Measurements from ENCODE around the gene CSF3R. TPM values are rescaled to one million over a fixed set of nuclear protein-coding genes. Genes with fewer than 3 reads are reported as not detected.

The CSF3R gene
- not detected for total RNA-seq

DNA sequence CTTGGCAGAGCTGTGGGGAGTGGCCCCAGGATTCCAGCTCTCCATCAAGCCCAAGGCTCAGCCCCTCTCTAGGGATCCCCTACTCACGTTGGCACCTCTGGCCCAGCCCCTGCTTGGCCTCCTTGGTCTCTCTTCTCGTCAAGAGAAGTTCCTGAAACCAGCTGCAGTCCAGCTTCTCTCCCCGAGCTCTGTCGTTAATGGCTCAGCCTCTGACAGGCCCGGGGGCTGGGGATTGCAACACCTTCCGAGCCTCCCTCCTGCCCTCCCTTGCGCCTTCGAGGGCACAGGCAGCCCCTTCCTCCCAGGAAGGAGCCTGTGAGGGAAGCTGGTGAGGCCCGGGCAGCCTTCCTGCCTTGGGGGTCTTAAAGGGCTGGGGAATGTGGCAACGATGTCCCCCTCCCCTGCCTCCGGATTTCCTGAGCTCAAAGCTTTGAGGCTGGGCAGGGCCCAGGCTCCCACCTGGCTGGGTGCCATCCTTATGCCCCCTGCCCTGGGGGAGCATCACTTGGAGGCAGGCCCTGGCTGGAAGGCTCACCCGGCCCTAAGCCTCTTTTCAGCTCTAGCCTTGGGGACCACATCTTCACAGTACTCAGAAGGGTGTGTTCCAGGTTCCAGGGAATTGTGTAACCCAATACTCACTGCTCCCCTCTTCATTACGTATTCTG is at the start of gene CSF3R:
Gene CSF3R (minus strand): TSS at position 190 of the 665 bp plus-strand sequence. CDS start 3,417 bp downstream, outside the sequence.
- intact Hi-C loops (cut with micrococcal nuclease): no loop called here
- no peak for ATAC-seq
- peaks cover 9% of the 10 kb centered on the region for H3K4me1 Mint-ChIP-seq (ENCODE audit: low read depth)
- TF ChIP-seq, protein P1, sequence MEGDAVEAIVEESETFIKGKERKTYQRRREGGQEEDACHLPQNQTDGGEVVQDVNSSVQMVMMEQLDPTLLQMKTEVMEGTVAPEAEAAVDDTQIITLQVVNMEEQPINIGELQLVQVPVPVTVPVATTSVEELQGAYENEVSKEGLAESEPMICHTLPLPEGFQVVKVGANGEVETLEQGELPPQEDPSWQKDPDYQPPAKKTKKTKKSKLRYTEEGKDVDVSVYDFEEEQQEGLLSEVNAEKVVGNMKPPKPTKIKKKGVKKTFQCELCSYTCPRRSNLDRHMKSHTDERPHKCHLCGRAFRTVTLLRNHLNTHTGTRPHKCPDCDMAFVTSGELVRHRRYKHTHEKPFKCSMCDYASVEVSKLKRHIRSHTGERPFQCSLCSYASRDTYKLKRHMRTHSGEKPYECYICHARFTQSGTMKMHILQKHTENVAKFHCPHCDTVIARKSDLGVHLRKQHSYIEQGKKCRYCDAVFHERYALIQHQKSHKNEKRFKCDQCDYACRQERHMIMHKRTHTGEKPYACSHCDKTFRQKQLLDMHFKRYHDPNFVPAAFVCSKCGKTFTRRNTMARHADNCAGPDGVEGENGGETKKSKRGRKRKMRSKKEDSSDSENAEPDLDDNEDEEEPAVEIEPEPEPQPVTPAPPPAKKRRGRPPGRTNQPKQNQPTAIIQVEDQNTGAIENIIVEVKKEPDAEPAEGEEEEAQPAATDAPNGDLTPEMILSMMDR (IDR thresholded peaks at IDR 0.05): no peak
- no peak within 1 kb of the TSS for H3K4me3 Mint-ChIP-seq
- no peak within 1 kb of the TSS for H3K27ac Mint-ChIP-seq
- H3K9me3 Mint-ChIP-seq: no peaks in the 10 kb centered on the region
- POLR2A ChIA-PET: no interaction called here
- CTCF ChIA-PET: interaction anchor here (1.7 kb wide), 1 partner anchor 34 kb away, joined by 4 read pairs; no protein-coding TSS in a partner anchor
- H3K27me3 Mint-ChIP-seq: peaks cover 2% of the 10 kb centered on the region
- no peaks in the 10 kb centered on the region for H3K36me3 Mint-ChIP-seq (ENCODE audit: low read depth)
- no peak for DNase-seq

DNA sequence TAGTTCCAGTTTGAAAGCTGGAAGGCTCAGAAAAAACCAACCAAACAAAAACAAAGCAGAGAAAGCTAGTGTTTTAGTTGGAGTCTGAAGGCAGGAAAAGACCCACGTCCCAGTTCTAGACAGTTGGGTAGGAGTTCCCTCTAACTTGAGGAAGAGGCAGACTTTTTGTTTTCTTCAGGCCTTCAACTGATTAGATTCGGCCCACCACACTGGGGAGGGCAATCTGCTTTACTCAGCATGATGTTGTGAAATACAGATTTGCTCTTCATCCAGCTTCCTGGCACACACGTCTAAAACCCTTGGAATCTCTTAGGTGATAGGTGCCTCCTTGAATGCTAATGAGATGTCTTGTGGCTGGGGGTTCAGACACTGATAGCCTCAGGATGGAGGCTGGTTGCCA is 49.1 kb upstream of the CSF3R start:
- ChIA-PET POLR2A (interaction anchor here (1.0 kb wide), 1 partner anchor 9 kb away, joined by 3 read pairs; no protein-coding TSS in a partner anchor), CTCF (interaction anchor here (1.4 kb wide), 1 partner anchor 15 kb away, joined by 8 read pairs; no protein-coding TSS in a partner anchor)
- ATAC-seq: no peak
- Mint-ChIP-seq H3K27ac (no peak overlapping the region), H3K4me3 (no peak overlapping the region), H3K27me3 (peaks cover 4% of the 10 kb centered on the region), H3K4me1 (ENCODE audit: low read depth) (no peaks in the 10 kb centered on the region), H3K9me3 (no peaks in the 10 kb centered on the region), H3K36me3 (ENCODE audit: low read depth) (no peaks in the 10 kb centered on the region)
- TF ChIP-seq, protein P1 (IDR thresholded peaks at IDR 0.05): no peak
- intact Hi-C loops (cut with micrococcal nuclease): no loop called here
- DNase-seq: no peak

DNA sequence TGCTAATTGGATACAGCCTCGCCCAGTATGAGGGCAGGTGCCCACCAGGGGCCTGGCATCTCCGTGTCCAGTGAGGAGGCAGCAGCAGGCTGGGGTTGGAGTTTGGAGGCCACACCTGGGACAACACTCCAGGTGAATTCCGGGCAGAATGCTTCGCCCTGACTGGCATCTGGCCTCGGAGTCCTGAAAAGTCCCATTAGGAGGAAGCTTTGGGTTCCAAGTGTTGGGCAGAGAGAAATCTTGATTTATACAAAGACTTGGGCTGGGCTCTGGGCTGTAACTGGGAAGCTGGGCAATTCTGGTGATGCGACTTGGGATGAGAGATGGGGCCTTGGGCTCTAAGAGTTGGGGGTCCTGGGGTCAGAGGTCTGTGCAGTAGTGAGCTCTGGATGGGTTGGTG is 48.1 kb upstream of the CSF3R start:
- Mint-ChIP-seq H3K4me1 (ENCODE audit: low read depth) (no peaks in the 10 kb centered on the region), H3K27me3 (peaks cover 4% of the 10 kb centered on the region), H3K9me3 (no peaks in the 10 kb centered on the region), H3K27ac (no peak overlapping the region), H3K4me3 (no peak overlapping the region), H3K36me3 (ENCODE audit: low read depth) (no peaks in the 10 kb centered on the region)
- ATAC-seq: no peak
- POLR2A ChIA-PET: interaction anchor here (1.0 kb wide), 1 partner anchor 8 kb away, joined by 3 read pairs; no protein-coding TSS in a partner anchor
- no peak for DNase-seq
- CTCF ChIA-PET: no interaction called here
- TF ChIP-seq, protein P1 (IDR thresholded peaks at IDR 0.05): no peak
- intact Hi-C loops (cut with micrococcal nuclease): no loop called here

DNA sequence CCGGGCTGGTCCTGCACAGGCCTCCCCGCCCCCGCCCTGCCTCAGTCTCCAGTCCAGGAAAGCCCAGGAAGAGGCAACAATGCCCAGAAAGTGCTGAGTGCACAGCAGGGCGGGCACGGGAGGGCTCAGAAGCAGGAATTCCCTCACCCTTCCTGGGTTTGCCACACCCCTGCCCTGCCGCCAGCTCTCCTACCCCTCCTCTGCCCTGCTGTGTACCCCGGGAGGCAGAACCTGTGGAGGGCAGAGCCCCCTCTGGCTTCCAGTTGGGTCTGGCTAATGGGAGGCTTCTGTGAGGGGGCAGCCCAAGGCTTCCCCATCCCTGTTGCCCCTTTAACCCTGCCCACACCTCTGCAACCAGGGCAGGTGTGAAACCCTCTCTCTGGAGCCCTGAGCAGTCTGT is 47.5 kb upstream of the CSF3R start:
- no peak overlapping the region for H3K27ac Mint-ChIP-seq
- peaks cover 4% of the 10 kb centered on the region for H3K27me3 Mint-ChIP-seq
- POLR2A ChIA-PET: no interaction called here
- CTCF ChIA-PET: interaction anchor here (0.9 kb wide), 1 partner anchor 14 kb away, joined by 5 read pairs; no protein-coding TSS in a partner anchor
- TF ChIP-seq, protein P1 (IDR thresholded peaks at IDR 0.05): no peak
- no peaks in the 10 kb centered on the region for H3K36me3 Mint-ChIP-seq (ENCODE audit: low read depth)
- no peak overlapping the region for H3K4me3 Mint-ChIP-seq
- intact Hi-C loops (cut with micrococcal nuclease): no loop called here
- ATAC-seq (no peak), DNase-seq (no peak)
- no peaks in the 10 kb centered on the region for H3K9me3 Mint-ChIP-seq
- H3K4me1 Mint-ChIP-seq (ENCODE audit: low read depth): no peaks in the 10 kb centered on the region

DNA sequence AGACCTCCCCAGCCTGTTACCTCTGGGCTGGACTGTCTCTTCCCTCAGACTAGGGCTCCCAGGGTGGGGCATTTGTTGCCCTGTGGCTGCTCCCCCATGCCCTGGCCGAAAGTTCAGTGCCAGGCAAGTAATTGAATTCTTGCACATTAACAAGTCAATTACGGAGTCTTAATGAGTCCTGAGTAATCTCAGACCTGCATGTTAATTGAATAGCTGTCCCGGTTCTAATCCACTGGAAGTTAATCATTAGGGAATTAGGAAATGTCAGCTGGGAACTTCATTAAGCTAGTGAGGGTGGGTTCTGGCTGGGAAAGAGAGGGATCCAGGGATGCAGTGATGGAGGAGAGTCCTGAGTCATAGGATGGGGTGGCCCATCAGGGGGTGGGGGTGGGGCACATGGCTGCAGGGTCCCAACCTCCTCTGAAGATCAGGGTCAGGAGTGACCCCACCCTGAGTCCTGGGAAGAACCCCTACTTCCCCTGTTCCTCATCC is 47.1 kb upstream of the CSF3R start:
- no peaks in the 10 kb centered on the region for H3K36me3 Mint-ChIP-seq (ENCODE audit: low read depth)
- no peak for DNase-seq
- peaks cover 4% of the 10 kb centered on the region for H3K27me3 Mint-ChIP-seq
- CTCF ChIA-PET: interaction anchor here (0.9 kb wide), 1 partner anchor 14 kb away, joined by 5 read pairs; no protein-coding TSS in a partner anchor
- TF ChIP-seq, protein P1 (IDR thresholded peaks at IDR 0.05): no peak
- H3K9me3 Mint-ChIP-seq: no peaks in the 10 kb centered on the region
- no peaks in the 10 kb centered on the region for H3K4me1 Mint-ChIP-seq (ENCODE audit: low read depth)
- H3K4me3 Mint-ChIP-seq: no peak overlapping the region
- no peak for ATAC-seq
- POLR2A ChIA-PET: no interaction called here
- intact Hi-C loops (cut with micrococcal nuclease): no loop called here
- H3K27ac Mint-ChIP-seq: no peak overlapping the region

Measured in activated CD8-positive, alpha-beta T cell treated with anti-CD3 and anti-CD28 coated beads for 36 hours (primary cell).